ENCODE data around the gene ST3GAL6. TPM values are rescaled to one million over a fixed set of nuclear protein-coding genes. Genes with fewer than 3 reads are reported as not detected.

The ST3GAL6 gene
- total and polyA plus RNA-seq, 8 donors: 5.8 to 129 (median 13.6) TPM; not detected in 1

GRCh38 chr3:98798820-98799219 lies 35.7 kb downstream of the ST3GAL6 start:
- Histone ChIP-seq H3K27ac (no peak overlapping the region), H3K27me3 (no peaks in the 10 kb centered on the region), H3K9me3 (no peaks in the 10 kb centered on the region), H3K4me1 (no peaks in the 10 kb centered on the region), H3K36me3 (peaks cover 0 to 35% (median 27%) of the 10 kb centered on the region in 4 donors), H3K4me3 (no peak overlapping the region)
- intact Hi-C loops (cut with DNase I; ENCODE audit: low total_unique reads): no loop called here
- TF ChIP-seq EP300 (IDR thresholded peaks at IDR 0.05): no peak
- no peak for DNase-seq
- WGBS, 5 donors: 59 to 86% (median 71%) methylated on average over 4 of the region's 4 CpGs

GRCh38 chr3:98799479-98799878 lies 36.3 kb downstream of the ST3GAL6 start:
- H3K27ac ChIP-seq: no peak overlapping the region
- H3K4me3 ChIP-seq: no peak overlapping the region
- peaks cover 0 to 34% (median 24%) of the 10 kb centered on the region in 4 donors for H3K36me3 ChIP-seq
- no peak for DNase-seq
- H3K9me3 ChIP-seq: no peaks in the 10 kb centered on the region
- H3K27me3 ChIP-seq: no peaks in the 10 kb centered on the region
- no peak for TF ChIP-seq EP300 (IDR thresholded peaks at IDR 0.05)
- no peak for TF ChIP-seq POLR2A (IDR thresholded peaks at IDR 0.05)
- TF ChIP-seq, protein P1, sequence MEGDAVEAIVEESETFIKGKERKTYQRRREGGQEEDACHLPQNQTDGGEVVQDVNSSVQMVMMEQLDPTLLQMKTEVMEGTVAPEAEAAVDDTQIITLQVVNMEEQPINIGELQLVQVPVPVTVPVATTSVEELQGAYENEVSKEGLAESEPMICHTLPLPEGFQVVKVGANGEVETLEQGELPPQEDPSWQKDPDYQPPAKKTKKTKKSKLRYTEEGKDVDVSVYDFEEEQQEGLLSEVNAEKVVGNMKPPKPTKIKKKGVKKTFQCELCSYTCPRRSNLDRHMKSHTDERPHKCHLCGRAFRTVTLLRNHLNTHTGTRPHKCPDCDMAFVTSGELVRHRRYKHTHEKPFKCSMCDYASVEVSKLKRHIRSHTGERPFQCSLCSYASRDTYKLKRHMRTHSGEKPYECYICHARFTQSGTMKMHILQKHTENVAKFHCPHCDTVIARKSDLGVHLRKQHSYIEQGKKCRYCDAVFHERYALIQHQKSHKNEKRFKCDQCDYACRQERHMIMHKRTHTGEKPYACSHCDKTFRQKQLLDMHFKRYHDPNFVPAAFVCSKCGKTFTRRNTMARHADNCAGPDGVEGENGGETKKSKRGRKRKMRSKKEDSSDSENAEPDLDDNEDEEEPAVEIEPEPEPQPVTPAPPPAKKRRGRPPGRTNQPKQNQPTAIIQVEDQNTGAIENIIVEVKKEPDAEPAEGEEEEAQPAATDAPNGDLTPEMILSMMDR (IDR thresholded peaks at IDR 0.05): no peak
- no peak for TF ChIP-seq POLR2AphosphoS5 (IDR thresholded peaks at IDR 0.05)
- 70 to 82% (median 77%) methylated on average over 3 of the region's 3 CpGs for WGBS, 5 donors
- no peaks in the 10 kb centered on the region for H3K4me1 ChIP-seq
- intact Hi-C loops (cut with DNase I; ENCODE audit: low total_unique reads): no loop called here

DNA sequence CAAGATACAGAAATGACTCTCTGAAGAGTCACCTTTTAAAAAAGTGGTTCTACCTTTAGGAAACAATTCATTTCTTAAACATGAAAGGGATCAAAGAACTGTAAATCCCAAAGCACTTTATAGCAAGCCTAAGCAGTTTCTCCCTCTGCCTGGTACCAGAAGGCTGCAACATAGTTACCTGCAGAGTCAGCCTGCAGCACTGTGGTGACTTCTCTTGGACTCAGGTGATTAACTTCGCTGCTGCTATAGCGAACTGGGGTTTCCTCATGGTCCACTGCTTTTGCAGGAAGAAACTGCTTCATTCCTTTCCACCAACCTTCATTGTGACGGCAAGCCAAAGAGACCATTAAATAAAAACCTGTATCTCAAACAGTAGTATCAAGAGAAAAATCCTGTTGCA lies 37.3 kb downstream of the ST3GAL6 start:
- H3K4me3 ChIP-seq: no peak overlapping the region
- H3K27me3 ChIP-seq: no peaks in the 10 kb centered on the region
- H3K27ac ChIP-seq: no peak overlapping the region
- TF ChIP-seq POLR2A (IDR thresholded peaks at IDR 0.05) (no peak), EP300 (IDR thresholded peaks at IDR 0.05) (no peak), POLR2AphosphoS5 (IDR thresholded peaks at IDR 0.05) (no peak)
- TF ChIP-seq, protein P1 (IDR thresholded peaks at IDR 0.05): no peak
- intact Hi-C loops (cut with DNase I; ENCODE audit: low total_unique reads): no loop called here
- peaks cover 0 to 33% (median 22%) of the 10 kb centered on the region in 4 donors for H3K36me3 ChIP-seq
- WGBS, 5 donors: 61 to 88% (median 83%) methylated on average over 3 of the region's 3 CpGs
- H3K4me1 ChIP-seq: no peaks in the 10 kb centered on the region
- no peak for DNase-seq
- no peaks in the 10 kb centered on the region for H3K9me3 ChIP-seq

- H3K27ac ChIP-seq: no peak overlapping the region
- H3K9me3 ChIP-seq: no peaks in the 10 kb centered on the region
- no peak for DNase-seq
- TF ChIP-seq, protein P1 (IDR thresholded peaks at IDR 0.05): no peak
- no peak for TF ChIP-seq POLR2AphosphoS5 (IDR thresholded peaks at IDR 0.05)
- no peaks in the 10 kb centered on the region for H3K4me1 ChIP-seq
- intact Hi-C loops (cut with DNase I; ENCODE audit: low total_unique reads): no loop called here
- no peak overlapping the region for H3K4me3 ChIP-seq
- WGBS, 5 donors: 91 to 95% (median 93%) methylated on average over 7 of the region's 7 CpGs
- H3K36me3 ChIP-seq: peaks cover 0 to 41% (median 29%) of the 10 kb centered on the region in 4 donors
- no peaks in the 10 kb centered on the region for H3K27me3 ChIP-seq
Measured at GRCh38 chr3:98801043-98801747, 38.1 kb downstream of the ST3GAL6 start.

DNA sequence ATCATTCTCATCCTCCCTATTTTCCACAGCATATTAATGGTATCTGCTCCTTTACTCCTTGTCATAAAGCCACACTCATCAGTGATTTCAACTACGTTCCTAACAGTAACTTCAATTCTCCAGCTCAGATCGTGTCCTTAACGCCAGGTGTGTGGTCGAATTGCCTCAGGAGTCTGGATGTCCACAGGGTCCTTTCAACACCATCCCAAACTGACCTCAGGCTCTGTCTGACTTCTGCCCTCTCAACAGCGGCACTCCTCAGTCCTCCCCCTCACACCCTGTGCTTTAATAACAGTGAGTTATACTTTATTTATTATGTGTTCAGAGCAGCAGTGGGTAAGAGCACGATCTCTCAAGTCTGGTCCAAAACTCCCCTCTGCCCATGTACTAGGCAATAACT lies 42.4 kb downstream of the ST3GAL6 start:
- DNase-seq: no peak
- intact Hi-C loops (cut with DNase I; ENCODE audit: low total_unique reads): no loop called here
- Histone ChIP-seq H3K9me3 (no peaks in the 10 kb centered on the region), H3K36me3 (peaks cover 0 to 53% (median 41%) of the 10 kb centered on the region in 4 donors), H3K4me1 (peaks cover 0 to 6% (median 0%) of the 10 kb centered on the region in 4 donors), H3K4me3 (no peak overlapping the region), H3K27ac (no peak overlapping the region), H3K27me3 (no peaks in the 10 kb centered on the region)
- TF ChIP-seq POLR2AphosphoS5 (IDR thresholded peaks at IDR 0.05) (no peak), EP300 (IDR thresholded peaks at IDR 0.05) (no peak), POLR2A (IDR thresholded peaks at IDR 0.05) (no peak)
- TF ChIP-seq, protein P1 (IDR thresholded peaks at IDR 0.05): no peak
- WGBS, 5 donors: 85 to 96% (median 92%) methylated on average over 6 of the region's 6 CpGs
